K562 (cell line): ENCODE data around the gene NOL11. TPM values are rescaled to one million over a fixed set of nuclear protein-coding genes. Genes with fewer than 3 reads are reported as not detected.

Experiments used
- ATAC-seq: fragments of 200-7000 bp; cut with Tn5 transposase; 3 replicates; pipeline ENCODE4 v1.9.1; 2020; ENCODE audit warnings: moderate library complexity
- BruUV-seq: library from RNA; stranded (reverse); fragments of 400-500 nt; replicated peaks from 2 replicates; lab custom pipeline; 2021; lab: Mats Ljungman, UMichigan
- CTCF ChIA-PET: fragments of 300-600 bp; formaldehyde crosslinking; extraction: SDS; loops from one replicate; lab custom pipeline; 2021; ENCODE audit warnings: low intra/inter-chr PET ratio; lab: Yijun Ruan, JAX
- POLR2A ChIA-PET: fragments of 300-600, 350-650 bp; sonication (Branson Sonifier 250); formaldehyde crosslinking; extraction: SDS; loops from one replicate; lab custom pipeline; 2021; ENCODE audit warnings: antibody characterized with exemption, inconsistent platforms; lab: Yijun Ruan, JAX
- DNase-seq, 4 experiments: peaks; one replicate each; pipeline versions ENCODE4 v3.0.0 to v3.0.0-alpha.2; 2011 to 2018; ENCODE audit warnings: low spot score in 3 of 4, mixed read lengths in 3 of 4; ENCODE audit errors: extremely low read depth in 1 of 4
- FAIRE-seq: peaks from 2 replicates; lab custom pipeline; 2011; peaks lifted over from hg19 to GRCh38; lab: Jason Lieb, UNC
- H2AFZ ChIP-seq: 2 replicates; pipeline ENCODE4 v1.6.0; 2011; ENCODE audit warnings: low read depth, low read length, control low read depth, inconsistent platforms
- H3K27ac ChIP-seq: fragments of 200-600 bp; 3 replicates; pipeline ENCODE4 v1.8.0; 2011; ENCODE audit warnings: low read depth, mild to moderate bottlenecking, control low read depth, inconsistent platforms, low read length, moderate library complexity, mixed read lengths; ENCODE audit errors: extremely low read depth
- H3K27me3 ChIP-seq, 2 experiments: fragments of 300-600 bp in 1 of 2; 2 replicates in 1 of 2; 3 replicates in 1 of 2; pipeline versions ENCODE4 v1.6.0 to v1.8.0; 2011; ENCODE audit warnings: inconsistent platforms in 2 of 2, low read length in 2 of 2, mild to moderate bottlenecking in 1 of 2, mixed read lengths in 1 of 2, moderate library complexity in 1 of 2; ENCODE audit not compliant: control insufficient read depth in 2 of 2, insufficient read depth in 2 of 2
- H3K36me3 ChIP-seq: fragments of 300-600 bp; 3 replicates; pipeline ENCODE4 v1.8.0; 2011; ENCODE audit warnings: mild to moderate bottlenecking, low read length, inconsistent platforms; ENCODE audit not compliant: control insufficient read depth, insufficient read depth
- H3K4me1 ChIP-seq, 2 experiments: fragments of 200-600 bp in 1 of 2; replicated peaks in 1 of 2; 2 replicates in 1 of 2; 3 replicates in 1 of 2; pipeline versions ENCODE4 v1.5.1 to v1.8.0; 2011; ENCODE audit warnings: inconsistent platforms in 2 of 2, low read length in 2 of 2, mild to moderate bottlenecking in 1 of 2, mixed read lengths in 1 of 2, moderate library complexity in 1 of 2; ENCODE audit not compliant: control insufficient read depth in 2 of 2, insufficient read depth in 2 of 2
- H3K4me2 ChIP-seq: 2 replicates; pipeline ENCODE4 v1.6.1; 2011; ENCODE audit warnings: low read length, control low read depth, inconsistent platforms, mixed read lengths; ENCODE audit not compliant: insufficient read depth
- H3K4me3 ChIP-seq: fragments of 200-600 bp; sonication (generic), shearing (Covaris generic); 2 replicates; pipeline ENCODE4 v1.5.1; 2016; ENCODE audit warnings: control low read depth, inconsistent platforms
- H3K79me2 ChIP-seq: fragments of 200-600 bp; 3 replicates; pipeline ENCODE4 v1.8.0; 2011; ENCODE audit warnings: low read length, inconsistent platforms; ENCODE audit not compliant: control insufficient read depth, insufficient read depth
- H3K9ac ChIP-seq, 2 experiments: 2 replicates each; pipeline versions ENCODE4 v1.6.0 to v1.6.1; 2011; ENCODE audit warnings: low read depth in 2 of 2, low read length in 2 of 2, control low read depth in 1 of 2, inconsistent platforms in 1 of 2, mild to moderate bottlenecking in 1 of 2, mixed read lengths in 1 of 2; ENCODE audit not compliant: insufficient read depth in 1 of 2
- H3K9me1 ChIP-seq: one replicate; pipeline ENCODE4 v1.6.0; 2011; ENCODE audit warnings: inconsistent platforms, mild to moderate bottlenecking, low read length, moderate library complexity; ENCODE audit not compliant: control insufficient read depth, insufficient read depth
- H3K9me3 ChIP-seq: replicated peaks from 2 replicates; pipeline ENCODE4 v1.5.1; 2011; ENCODE audit warnings: low read depth, low read length, inconsistent platforms; ENCODE audit not compliant: control insufficient read depth, insufficient read depth
- H4K20me1 ChIP-seq: replicated peaks from 2 replicates; pipeline ENCODE4 v1.6.1; 2011; ENCODE audit warnings: low read length, inconsistent platforms, mixed read lengths; ENCODE audit not compliant: control insufficient read depth, insufficient read depth
- BRD4 ChIP-seq: fragments of 200-600 bp; sonication (generic); IDR thresholded peaks from 2 replicates; pipeline ENCODE4 v1.6.1; 2017; ENCODE audit warnings: inconsistent platforms
- C11orf30 ChIP-seq: fragments of 450-650 bp; IDR thresholded peaks from 2 replicates; pipeline ENCODE4 v1.6.1; 2016; ENCODE audit warnings: low read depth, mild to moderate bottlenecking
- ESRRB ChIP-seq: fragments of 250-450 bp; sonication (Bioruptor Pico); IDR thresholded peaks from 2 replicates; pipeline ENCODE4 v1.5.0; 2020; ENCODE audit warnings: mild to moderate bottlenecking, moderate library complexity, borderline replicate concordance
- GATAD2A ChIP-seq: fragments of 450-650 bp; IDR thresholded peaks from 2 replicates; pipeline ENCODE4 v1.6.1; 2017
- MAFG ChIP-seq: fragments of 450-650 bp; conservative IDR thresholded peaks from 2 replicates; pipeline ENCODE4 v1.6.1; 2016; ENCODE audit warnings: missing genetic modification characterization, missing compliant biosample characterization
- NFRKB ChIP-seq: fragments of 450-650 bp; IDR thresholded peaks from 2 replicates; pipeline ENCODE4 v1.6.1; 2016; ENCODE audit warnings: low read depth
- NR4A1 ChIP-seq, 2 experiments: fragments of 250-450 bp in 1 of 2; fragments of 450-650 bp in 1 of 2; sonication (Bioruptor Pico) in 1 of 2; IDR thresholded peaks; 2 replicates each; pipeline versions ENCODE4 v1.4.0 to v1.6.1; 2016 to 2020; ENCODE audit warnings: mild to moderate bottlenecking in 2 of 2, missing compliant biosample characterization in 1 of 2, missing genetic modification characterization in 1 of 2, moderate library complexity in 1 of 2
- POLR3G ChIP-seq: IDR thresholded peaks from 2 replicates; pipeline ENCODE4 v1.6.1; 2011; ENCODE audit not compliant: insufficient read length, insufficient replicate concordance; ENCODE audit errors: extremely low read depth
- RBM39 ChIP-seq: fragments of 200-400 bp; formaldehyde crosslinking; optimal IDR thresholded peaks from 2 replicates; pipeline ENCODE3; 2018; ENCODE audit warnings: low read depth, low read length
- TEAD1 ChIP-seq, 2 experiments: fragments of 450-650 bp in 1 of 2; sonication (generic) in 1 of 2; formaldehyde crosslinking; IDR thresholded peaks; 2 replicates each; pipeline versions ENCODE4 v1.4.0 to v1.8.0; 2020 to 2022; ENCODE audit warnings: mild to moderate bottlenecking in 2 of 2, missing genetic modification reagents in 1 of 2
- ZFP30 ChIP-seq: fragments of 250-450 bp; sonication (Bioruptor Pico); IDR thresholded peaks from 2 replicates; pipeline ENCODE4 v1.8.0; 2022; ENCODE audit warnings: moderate library complexity, mild to moderate bottlenecking, inconsistent platforms, borderline replicate concordance
- ZKSCAN1 ChIP-seq: fragments of 150-350 bp; IDR thresholded peaks from 2 replicates; pipeline ENCODE4 v1.6.1; 2016; ENCODE audit warnings: low read depth, low read length
- ZNF143 ChIP-seq: sonication (generic); formaldehyde crosslinking; IDR thresholded peaks from 2 replicates; pipeline ENCODE4 v1.9.0; 2022; ENCODE audit warnings: mild to moderate bottlenecking, missing genetic modification reagents
- ZNF311 ChIP-seq: fragments of 250-450 bp; sonication (Bioruptor Pico); IDR thresholded peaks from 2 replicates; pipeline ENCODE4 v1.4.0; 2020; ENCODE audit warnings: mild to moderate bottlenecking, moderate library complexity
- ZNF431 ChIP-seq: sonication (generic); formaldehyde crosslinking; IDR thresholded peaks from 2 replicates; pipeline ENCODE4 v1.8.0; 2022; ENCODE audit warnings: mild to moderate bottlenecking, missing genetic modification reagents
- WGBS: fragments of 100-300 bp; shearing (Covaris generic); methylation state at CpG from one replicate; pipeline ENCODE4 v1.1.6; 2016; ENCODE audit warnings: low coverage, mixed read lengths; ENCODE audit not compliant: insufficient coverage; ENCODE audit errors: missing lambda C conversion rate; 5-methylcytosine and 5-hydroxymethylcytosine counted together
- in situ Hi-C: fragments of 300-500 bp; cut with MboI; formaldehyde crosslinking; loops from 4 replicates; pipeline ENCODE4 v1.15.0; 2018; ENCODE audit warnings: inconsistent platforms, mixed read lengths
- intact Hi-C: fragments of 100-400 bp; cut with micrococcal nuclease; formaldehyde crosslinking; loops from 2 replicates; pipeline ENCODE4 v1.14.2; 2022
- polyA plus RNA-seq, 8 experiments: library from polyadenylated mRNA; depleted of rRNA in 4 of 8; stranded (reverse) in 5 of 8; unstranded in 3 of 8; fragments of >200 nt; fragmentation: Nextera tagmentation in 2 of 8; fragmentation: Illumina TruSeq in 1 of 8; extraction: Ambion mirVana in 2 of 8; extraction: Trizol in 1 of 8; gene quantifications; 2 replicates each; pipeline versions ENCODE4 v1.2.1 to v1.2.3, GENCODE V29; 2011 to 2014; ENCODE audit warnings: inconsistent platforms in 1 of 8, missing spikeins in 1 of 8
- total RNA-seq, 7 experiments: library from RNA; depleted of rRNA in 6 of 7; stranded (reverse); fragments of >200 nt in 6 of 7; fragmentation: Illumina TruSeq in 2 of 7; extraction: Trizol in 2 of 7; gene quantifications; 2 replicates each; pipeline versions ENCODE4 v1.2.1 to v1.2.3, GENCODE V29; 2011 to 2021; ENCODE audit warnings: low replicate concordance in 1 of 7
- TF ChIP-seq, protein P1 (sequence below): fragments of 450-650 bp; IDR thresholded peaks from 2 replicates; pipeline ENCODE4 v1.6.1; 2016; ENCODE audit warnings: antibody characterized with exemption

Gene NOL11
- total and polyA plus RNA-seq, 9 of the 15 experiments (the other 6 are each of a cell fraction or from before 2014, with no cell fraction given), result 61.1 to 175 (median 121) TPM

DNA sequence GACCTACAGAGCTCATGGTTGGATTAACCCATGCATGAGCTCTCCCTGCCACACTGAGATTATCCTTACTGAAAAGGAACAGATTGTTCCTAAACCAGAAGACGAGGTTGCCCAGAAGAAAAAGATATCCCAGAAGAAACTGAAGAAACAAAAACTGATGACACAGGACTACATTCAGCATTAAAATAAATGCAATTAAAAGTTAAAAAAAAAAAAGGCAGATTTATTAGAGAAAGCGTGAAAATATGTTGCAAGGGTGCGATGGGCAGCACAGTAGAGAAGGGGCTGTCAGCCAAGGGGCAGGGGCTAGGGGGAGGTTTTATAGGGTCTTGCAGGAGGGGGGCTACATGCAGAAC, 67.4 kb downstream of the NOL11 start:
- Histone ChIP-seq H3K27ac (peak overlapping the region; percentile 90), H3K36me3 (no peaks in the 10 kb centered on the region), H2AFZ (peak overlapping the region; percentile 82), H3K4me3 (no peak overlapping the region), H3K4me2 (peak overlapping the region; percentile 79; the same call in 1 of the 2 replicates), H3K9ac (peak overlapping the region in 1 of 2 experiments; percentile 64; a peak in 2 of 4 replicates), H3K9me1 (no peaks in the 10 kb centered on the region), H4K20me1 (no peaks in the 10 kb centered on the region), H3K4me1 (peaks cover 31 to 33% of the 10 kb centered on the region in 2 experiments), H3K27me3 (no peaks in the 10 kb centered on the region), H3K79me2 (no peaks in the 10 kb centered on the region), H3K9me3 (no peaks in the 10 kb centered on the region)
- CTCF ChIA-PET, result no interaction called here
- in situ Hi-C loops (no loop called here), intact Hi-C loops (loop anchor here (2.0 kb wide), 1 partner anchor 40 kb away; the partner anchor contains the start of gene BPTF)
- BruUV-seq, result no TSS peak
- ATAC-seq (no peak), DNase-seq (no peak), FAIRE-seq (no peak)
- WGBS, result 46% methylated on average over 3 of the region's 3 CpGs
- POLR2A ChIA-PET, result interaction anchor here (0.9 to 2.1 kb wide), 3 partner anchors 18 to 125 kb away, joined by 3 to 8 read pairs (median 6); partner anchors contain the start of gene BPTF
- TF ChIP-seq ZKSCAN1, result no peak
- TF ChIP-seq ZNF311 (CRISPR knock-in tag), result no peak
- no peak for TF ChIP-seq NFRKB
- peak; percentile 63; the same call in 1 of the 2 replicates for TF ChIP-seq C11orf30
- no peak for TF ChIP-seq NR4A1 (CRISPR knock-in tag; IDR thresholded peaks at IDR 0.05)
- no peak for TF ChIP-seq NR4A1 (tag; IDR thresholded peaks at IDR 0.05)
- TF ChIP-seq ZNF143 (CRISPR knock-in tag), result no peak
- TF ChIP-seq, protein P1, sequence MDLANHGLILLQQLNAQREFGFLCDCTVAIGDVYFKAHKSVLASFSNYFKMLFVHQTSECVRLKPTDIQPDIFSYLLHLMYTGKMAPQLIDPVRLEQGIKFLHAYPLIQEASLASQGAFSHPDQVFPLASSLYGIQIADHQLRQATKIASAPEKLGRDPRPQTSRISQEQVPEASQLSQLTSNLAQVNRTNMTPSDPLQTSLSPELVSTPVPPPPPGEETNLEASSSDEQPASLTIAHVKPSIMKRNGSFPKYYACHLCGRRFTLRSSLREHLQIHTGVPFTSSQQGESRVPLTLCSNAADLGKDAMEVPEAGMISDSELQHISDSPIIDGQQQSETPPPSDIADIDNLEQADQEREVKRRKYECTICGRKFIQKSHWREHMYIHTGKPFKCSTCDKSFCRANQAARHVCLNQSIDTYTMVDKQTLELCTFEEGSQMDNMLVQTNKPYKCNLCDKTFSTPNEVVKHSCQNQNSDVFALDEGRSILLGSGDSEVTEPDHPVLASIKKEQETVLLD, result no peak
- TF ChIP-seq ZNF431 (CRISPR knock-in tag), result no peak
- 0 out of 2 replicates have a peak, but pooled peaks have one; percentile 40 for TF ChIP-seq MAFG (tag)
- TF ChIP-seq TEAD1 (CRISPR knock-in tag; IDR thresholded peaks at IDR 0.05), result no peak
- no peak for TF ChIP-seq GATAD2A
- TF ChIP-seq ESRRB (CRISPR knock-in tag), result no peak
- TF ChIP-seq RBM39, result no peak
- no peak for TF ChIP-seq ZFP30 (CRISPR knock-in tag)
- no peak for TF ChIP-seq POLR3G
- 0 out of 2 replicates have a peak, but pooled peaks have one; percentile 19 for TF ChIP-seq BRD4
